GM12892 (cell line): ENCODE data around the gene RFX4.

Experiments used
- POLR2A ChIP-seq: IDR thresholded peaks from 2 replicates; pipeline ENCODE4 v1.6.1; 2011; ENCODE audit warnings: low read depth, low read length, control low read depth
- POLR2AphosphoS5 ChIP-seq: IDR thresholded peaks from 2 replicates; pipeline ENCODE4 v1.6.1; 2011; ENCODE audit warnings: low read depth, low read length, control low read depth
- TAF1 ChIP-seq: IDR thresholded peaks from 2 replicates; pipeline ENCODE4 v1.6.1; 2011; ENCODE audit warnings: low read depth, mild to moderate bottlenecking, control low read depth, low read length, borderline replicate concordance

GRCh38 chr12:106582641-106583230 is at the start of gene RFX4:
- TF ChIP-seq POLR2AphosphoS5 (no peak), POLR2A (no peak), TAF1 (no peak)
